Urinary bladder (tissue), 4 donors: Measurements from ENCODE around the gene FARS2. TPM values are rescaled to one million over a fixed set of nuclear protein-coding genes. Genes with fewer than 3 reads are reported as not detected.
"Not testable (repeated sequence)": the region's sequence is repeated elsewhere in the genome, so short reads cannot be mapped to it uniquely, and the experiment has no call there.

Experiments
- DNase-seq: peaks from one replicate; pipeline ENCODE4 v3.0.0-alpha.2; 2015; ENCODE audit errors: extremely low spot score
- H3K27ac ChIP-seq: one replicate; pipeline ENCODE4 v1.5.1; 2013; ENCODE audit warnings: low read depth, mild to moderate bottlenecking, moderate library complexity
- H3K36me3 ChIP-seq: one replicate; pipeline ENCODE4 v1.6.1; 2013; ENCODE audit warnings: mild to moderate bottlenecking, moderate library complexity; ENCODE audit not compliant: insufficient read depth
- H3K4me1 ChIP-seq: one replicate; pipeline ENCODE4 v1.6.1; 2013; ENCODE audit warnings: mild to moderate bottlenecking, moderate library complexity; ENCODE audit not compliant: insufficient read depth
- H3K4me3 ChIP-seq: one replicate; pipeline ENCODE4 v1.5.1; 2013; ENCODE audit warnings: low read depth, low read length
- WGBS: extraction: QIAGEN DNeasy Blood & Tissue Kit; methylation state at CpG from one replicate; pipeline ENCODE4 v1.1.7; 2013; 5-methylcytosine and 5-hydroxymethylcytosine counted together
- polyA plus RNA-seq: library from polyadenylated mRNA; stranded (reverse); fragments of 200-250 nt; gene quantifications from one replicate; pipeline ENCODE4 v1.2.3, GENCODE V29; 2013
- total RNA-seq: library from RNA; depleted of rRNA; stranded (reverse); fragments of >200 nt; gene quantifications from one replicate; pipeline ENCODE4 v1.2.3, GENCODE V29; 2014
- donor health status: healthy with polysubstance abuse.
- donor health status: healthy.

The FARS2 gene
- total and polyA plus RNA-seq, 2 donors, result 13.6 to 23.4 TPM

DNA sequence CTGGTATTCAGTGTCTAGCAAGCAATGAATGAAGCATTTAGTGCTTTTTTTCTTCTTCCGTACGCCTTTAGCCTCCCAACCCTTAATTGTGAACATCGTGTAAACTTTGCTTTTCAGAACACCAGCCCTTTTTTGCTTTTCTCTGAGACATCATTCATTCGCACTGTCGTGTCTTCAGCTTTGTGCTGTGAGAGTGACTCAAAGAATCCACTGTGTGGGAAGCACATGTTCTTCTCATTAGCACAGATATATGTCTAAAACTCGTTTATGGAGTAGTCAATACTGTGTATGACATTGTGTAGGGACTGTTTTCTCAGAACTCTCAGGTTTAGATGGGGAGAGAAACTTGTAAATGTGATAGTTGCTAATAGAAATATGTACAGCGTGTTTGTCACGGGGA is 279.1 kb downstream of the FARS2 start:
- Histone ChIP-seq H3K36me3 (peaks cover 1% of the 10 kb centered on the region), H3K27ac (no peak overlapping the region), H3K4me3 (no peak overlapping the region), H3K4me1 (no peaks in the 10 kb centered on the region)
- 86% methylated on average over 8 of the region's 8 CpGs for WGBS
- DNase-seq, result no peak

DNA sequence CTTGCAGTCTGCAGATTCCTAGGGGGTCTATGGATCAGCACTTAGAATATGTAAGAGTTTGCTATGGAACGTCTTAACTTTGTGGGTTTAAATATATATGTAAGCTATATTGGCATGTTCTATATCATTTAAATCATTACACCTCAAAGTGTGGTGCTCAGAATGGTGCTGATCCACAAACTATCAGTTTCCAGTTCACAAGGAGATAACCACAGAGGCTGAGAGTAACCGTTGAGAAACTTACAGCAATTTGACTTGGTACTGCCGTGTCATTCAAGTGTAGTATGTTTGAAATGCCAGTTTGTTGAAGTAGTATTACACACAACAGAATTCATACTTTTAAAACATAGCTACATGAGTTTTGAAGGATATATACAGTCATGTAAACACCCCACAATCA is 279.7 kb downstream of the FARS2 start:
- no peak overlapping the region for H3K27ac ChIP-seq
- no peaks in the 10 kb centered on the region for H3K4me1 ChIP-seq
- DNase-seq, result no peak
- peaks cover 1% of the 10 kb centered on the region for H3K36me3 ChIP-seq
- no peak overlapping the region for H3K4me3 ChIP-seq
- WGBS, result 77% methylated on average over 3 of the region's 3 CpGs

DNA sequence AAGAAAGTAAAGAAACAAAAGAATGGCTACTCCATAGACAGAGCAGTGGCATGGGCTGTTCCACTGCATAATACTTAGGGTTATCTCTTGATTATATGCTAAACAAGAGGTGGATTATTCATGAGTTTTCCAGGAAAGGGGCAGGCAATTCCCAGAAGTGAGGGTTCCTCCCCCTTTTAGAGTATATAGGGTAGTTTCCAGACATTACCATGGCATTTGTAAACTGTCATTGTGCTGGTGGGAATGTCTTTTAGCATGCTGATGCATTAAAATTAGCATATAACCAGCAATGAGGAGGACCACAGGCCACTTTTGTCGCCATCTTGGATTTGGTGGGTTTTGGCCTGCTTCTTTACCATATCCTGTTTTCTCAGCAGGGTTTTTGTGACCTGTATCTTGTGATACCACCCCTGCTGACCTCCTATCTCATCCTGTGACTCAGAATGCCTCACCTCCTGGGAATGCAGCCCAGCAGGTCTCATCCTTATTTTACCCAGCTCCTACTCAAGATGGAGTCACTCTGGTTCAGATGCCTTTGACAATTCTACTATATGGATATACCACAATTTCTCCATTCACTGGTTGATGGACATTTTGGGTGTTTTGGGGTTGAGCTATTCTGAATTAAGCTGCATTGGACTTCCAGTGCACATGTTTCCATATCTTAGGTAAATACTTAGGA is 280.6 kb downstream of the FARS2 start:
- H3K4me3 ChIP-seq, result no peak overlapping the region
- H3K36me3 ChIP-seq, result peaks cover 1% of the 10 kb centered on the region
- WGBS, result 97% methylated on average over 1 of the region's 1 CpG
- H3K27ac ChIP-seq, result no peak overlapping the region
- H3K4me1 ChIP-seq, result no peaks in the 10 kb centered on the region
- DNase-seq, result no peak

DNA sequence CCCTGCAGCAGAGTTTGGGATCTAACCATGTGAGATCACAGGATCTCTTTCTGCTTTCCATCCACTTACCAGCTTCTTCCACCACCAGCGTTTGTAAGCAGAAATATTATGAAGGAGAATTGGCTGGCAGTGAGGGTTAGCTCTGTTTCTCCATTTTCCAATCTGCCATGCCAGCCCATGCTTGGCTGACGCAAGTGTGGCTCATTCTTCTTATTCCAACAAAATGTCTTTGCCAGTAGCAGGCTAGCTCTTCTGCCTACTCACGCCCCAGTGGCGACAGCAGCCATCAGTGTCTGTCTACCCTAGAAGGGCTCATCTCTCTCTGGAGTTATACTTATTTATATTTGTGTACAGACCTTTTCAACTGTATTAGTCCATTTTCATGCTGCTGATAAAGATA is 286.2 kb downstream of the FARS2 start:
- 96% methylated on average over 4 of the region's 4 CpGs for WGBS

DNA sequence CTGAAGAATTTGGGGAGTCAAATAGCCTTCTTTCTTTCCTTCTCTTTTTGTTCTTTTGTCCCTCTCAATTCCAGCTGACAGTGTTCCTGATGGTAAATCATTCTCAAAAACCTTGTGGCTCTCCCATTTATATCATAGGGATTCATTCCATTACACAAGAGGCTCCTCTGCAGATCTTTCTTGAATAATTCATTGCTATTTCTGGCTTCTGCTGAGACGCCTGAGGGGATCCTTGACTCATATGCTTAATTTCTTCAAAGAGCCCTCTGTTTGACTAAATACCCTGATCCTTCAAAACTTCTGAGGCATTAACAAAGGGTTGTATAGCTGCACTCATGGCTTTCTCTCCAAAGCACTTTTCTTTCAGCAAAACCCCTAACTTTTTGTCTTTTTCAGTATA is 289.3 kb downstream of the FARS2 start:
- no peak for DNase-seq
- Histone ChIP-seq H3K4me1 (no peaks in the 10 kb centered on the region), H3K27ac (no peak overlapping the region), H3K4me3 (no peak overlapping the region), H3K36me3 (no peaks in the 10 kb centered on the region)
- WGBS, result 96% methylated on average over 1 of the region's 1 CpG

More for the DNA sequence above, 286.2 kb downstream of the FARS2 start:
- H3K4me3 ChIP-seq, result no peak overlapping the region
- H3K27ac ChIP-seq, result no peak overlapping the region
- no peaks in the 10 kb centered on the region for H3K4me1 ChIP-seq
- no peaks in the 10 kb centered on the region for H3K36me3 ChIP-seq
- DNase-seq, result no peak

DNA sequence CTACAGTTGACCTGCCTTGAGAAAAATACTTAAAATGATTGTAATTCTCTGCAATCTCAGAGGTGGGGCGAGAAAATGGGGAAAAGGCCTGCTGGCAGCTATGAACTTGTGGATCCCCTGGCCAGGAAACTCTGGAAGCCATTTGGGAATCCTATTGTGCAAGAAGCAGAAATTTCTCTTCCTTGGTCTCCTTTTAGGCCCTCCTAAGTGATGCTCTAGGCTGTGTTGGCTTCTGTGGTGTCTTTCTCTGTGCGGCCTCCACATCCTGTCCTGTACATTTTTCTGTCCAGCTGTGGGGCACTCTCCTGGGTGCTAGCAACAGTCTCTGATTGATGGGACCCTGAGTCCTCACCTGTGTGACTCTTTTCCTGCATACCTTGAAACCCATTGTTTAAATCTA is 290.9 kb downstream of the FARS2 start:
- H3K4me1 ChIP-seq, result no peaks in the 10 kb centered on the region

DNA sequence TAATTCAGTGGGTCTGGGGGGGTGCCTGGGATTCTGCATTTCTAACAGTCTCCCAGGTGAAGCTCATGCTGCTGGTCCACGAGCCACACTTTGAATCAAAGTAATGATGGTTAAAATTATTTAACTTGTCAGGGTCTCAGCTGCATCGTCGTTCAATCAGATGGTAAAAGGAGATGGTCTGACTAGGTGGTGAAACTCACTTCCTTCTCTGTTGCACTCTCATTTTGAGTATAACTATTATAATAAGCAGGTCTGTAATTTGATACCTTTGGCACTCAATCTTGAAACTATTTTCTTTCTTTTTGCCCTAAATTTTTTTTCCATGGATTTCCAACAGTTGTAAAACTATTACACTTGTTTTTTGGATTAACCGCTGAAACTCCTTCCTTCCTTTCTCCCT is 292.5 kb downstream of the FARS2 start:
- DNase-seq, result no peak
- WGBS, result 73% methylated on average over 4 of the region's 4 CpGs
- no peak overlapping the region for H3K4me3 ChIP-seq

More for the DNA sequence above, 290.9 kb downstream of the FARS2 start:
- 94% methylated on average over 2 of the region's 2 CpGs for WGBS
- no peak overlapping the region for H3K4me3 ChIP-seq
- H3K36me3 ChIP-seq, result no peaks in the 10 kb centered on the region
- H3K27ac ChIP-seq, result no peak overlapping the region
- no peak for DNase-seq

DNA sequence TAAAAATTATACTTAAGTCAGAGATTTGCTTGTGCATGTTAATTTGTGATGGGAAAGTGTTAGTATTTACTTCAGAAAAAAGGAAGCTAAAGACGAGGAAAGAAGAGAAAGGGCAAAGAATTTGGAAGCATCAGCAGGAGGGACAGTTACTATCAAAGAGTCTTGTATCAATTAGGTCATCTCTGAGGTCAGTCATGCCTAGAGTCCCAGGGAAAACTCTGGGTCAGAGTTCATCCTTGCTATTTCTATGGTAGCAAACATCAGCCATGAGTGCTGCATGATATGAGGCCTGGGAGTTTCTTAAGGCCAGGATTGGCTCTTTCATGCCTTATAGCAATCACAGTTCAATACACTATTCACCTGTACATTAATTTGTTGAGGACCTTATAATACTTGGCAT is 292.9 kb downstream of the FARS2 start:
- Histone ChIP-seq H3K4me1 (no peaks in the 10 kb centered on the region), H3K27ac (no peak overlapping the region), H3K36me3 (no peaks in the 10 kb centered on the region), H3K4me3 (no peak overlapping the region)
- 83% methylated on average over 1 of the region's 1 CpG for WGBS
- no peak for DNase-seq

More for the DNA sequence above, 292.5 kb downstream of the FARS2 start:
- no peaks in the 10 kb centered on the region for H3K4me1 ChIP-seq
- no peaks in the 10 kb centered on the region for H3K36me3 ChIP-seq
- no peak overlapping the region for H3K27ac ChIP-seq

DNA sequence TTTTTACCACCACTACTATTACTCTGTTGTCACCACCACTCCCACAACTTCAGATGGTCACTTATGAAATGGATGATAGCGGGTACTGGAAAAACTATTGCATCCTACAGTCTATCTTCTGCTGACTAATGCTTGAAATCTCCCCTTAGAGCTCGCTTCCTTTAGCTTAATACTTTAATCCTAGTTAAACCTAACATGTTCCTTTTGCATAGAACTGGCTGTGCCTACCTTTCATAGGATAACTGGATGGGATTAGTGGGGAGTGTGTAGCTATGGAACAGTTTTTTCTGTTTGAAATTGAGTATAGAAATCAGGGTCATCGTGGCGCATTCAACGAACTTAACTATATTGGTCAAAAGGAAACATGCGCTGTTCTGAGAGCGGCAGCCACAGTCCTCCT is 294.7 kb downstream of the FARS2 start:
- no peaks in the 10 kb centered on the region for H3K4me1 ChIP-seq
- H3K4me3 ChIP-seq, result no peak overlapping the region
- H3K36me3 ChIP-seq, result no peaks in the 10 kb centered on the region
- no peak for DNase-seq
- no peak overlapping the region for H3K27ac ChIP-seq
- 82% methylated on average over 7 of the region's 7 CpGs for WGBS

DNA sequence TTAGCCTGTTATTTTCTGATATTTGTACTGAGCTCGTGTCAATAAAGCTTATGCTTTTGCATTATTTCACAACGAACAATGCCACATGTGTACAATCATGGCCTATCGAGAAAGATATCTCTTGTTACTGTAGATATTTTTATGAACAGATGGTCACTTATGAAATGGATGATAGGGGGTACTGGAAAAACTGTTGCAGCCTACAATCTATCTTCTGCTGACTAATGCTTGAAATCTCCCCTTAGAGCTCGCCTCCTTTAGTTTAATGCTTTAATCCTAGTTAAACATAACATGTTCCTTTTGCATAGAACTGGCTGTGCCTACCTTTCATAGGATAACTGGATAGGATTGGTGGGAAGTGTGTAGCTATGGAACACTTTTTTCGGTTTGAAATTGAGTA is 296.2 kb downstream of the FARS2 start:
- H3K4me3 ChIP-seq, result no peak overlapping the region
- no peaks in the 10 kb centered on the region for H3K36me3 ChIP-seq
- H3K27ac ChIP-seq, result no peak overlapping the region
- WGBS, result 74% methylated on average over 5 of the region's 5 CpGs
- DNase-seq, result no peak
- H3K4me1 ChIP-seq, result no peaks in the 10 kb centered on the region

DNA sequence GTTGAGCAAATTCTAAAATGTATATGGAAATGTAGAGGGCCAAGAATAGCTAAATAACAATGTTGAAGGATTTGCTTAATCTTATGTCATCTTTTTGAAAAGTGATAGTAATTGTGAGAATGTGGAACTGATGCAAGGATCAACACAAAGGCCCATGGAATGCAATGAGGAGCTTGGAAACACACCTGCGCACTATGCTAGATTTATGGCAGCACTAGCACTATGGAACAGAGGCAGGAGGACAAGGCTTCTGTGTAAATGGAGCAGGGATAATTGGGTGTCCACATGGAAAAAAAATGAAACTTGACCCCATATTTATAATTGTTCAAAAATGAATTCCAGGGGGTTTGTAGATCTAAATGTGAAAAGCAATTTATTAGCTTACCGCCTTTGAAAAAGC is 298.3 kb downstream of the FARS2 start:
- H3K4me3 ChIP-seq, result no peak overlapping the region
- 98% methylated on average over 2 of the region's 2 CpGs for WGBS
- H3K36me3 ChIP-seq, result no peaks in the 10 kb centered on the region
- no peak for DNase-seq
- no peaks in the 10 kb centered on the region for H3K4me1 ChIP-seq
- no peak overlapping the region for H3K27ac ChIP-seq

DNA sequence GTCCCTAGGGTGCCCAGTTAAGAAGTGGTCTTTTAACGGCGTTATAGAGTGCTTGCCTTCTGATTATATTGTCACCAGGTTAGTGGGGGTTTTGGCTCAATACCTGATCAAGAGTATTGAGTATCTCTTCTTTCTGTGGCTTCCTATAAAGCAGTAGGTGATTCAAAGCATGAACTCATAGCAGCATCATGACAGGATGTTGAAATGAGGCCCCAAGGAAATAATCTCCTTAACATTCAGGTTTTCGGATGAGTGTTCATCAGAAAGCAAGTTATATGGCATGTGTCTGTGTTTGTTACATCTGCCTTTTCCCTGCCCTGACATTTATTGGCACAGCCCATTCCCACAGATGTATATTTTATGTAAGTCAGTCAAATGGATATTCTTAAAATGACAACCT is 301.0 kb downstream of the FARS2 start:
- Histone ChIP-seq H3K36me3 (no peaks in the 10 kb centered on the region), H3K4me3 (no peak overlapping the region), H3K4me1 (no peaks in the 10 kb centered on the region), H3K27ac (no peak overlapping the region)
- 65% methylated on average over 3 of the region's 3 CpGs for WGBS
- no peak for DNase-seq

DNA sequence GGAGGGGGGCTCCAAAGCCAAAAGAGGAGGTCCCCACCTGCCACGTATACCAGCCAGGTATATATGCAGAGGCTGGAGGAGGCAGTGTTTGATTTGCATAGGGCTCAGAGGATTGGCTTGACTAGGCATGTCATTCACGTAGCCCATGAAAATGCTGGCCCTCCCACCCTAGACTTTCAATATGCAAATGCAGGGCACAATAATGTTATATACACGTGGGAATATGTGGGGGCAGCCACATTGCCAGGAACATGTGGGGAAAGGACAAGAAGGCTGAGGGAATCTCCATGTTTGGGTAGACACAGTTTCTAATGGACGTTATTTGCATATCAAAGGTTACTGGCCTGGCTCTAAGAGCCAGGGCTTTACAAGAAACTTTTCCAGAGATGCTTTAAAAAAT is 301.8 kb downstream of the FARS2 start:
- Histone ChIP-seq H3K36me3 (no peaks in the 10 kb centered on the region), H3K4me1 (no peaks in the 10 kb centered on the region), H3K4me3 (no peak overlapping the region), H3K27ac (no peak overlapping the region)
- WGBS, result 87% methylated on average over 4 of the region's 4 CpGs
- no peak for DNase-seq

DNA sequence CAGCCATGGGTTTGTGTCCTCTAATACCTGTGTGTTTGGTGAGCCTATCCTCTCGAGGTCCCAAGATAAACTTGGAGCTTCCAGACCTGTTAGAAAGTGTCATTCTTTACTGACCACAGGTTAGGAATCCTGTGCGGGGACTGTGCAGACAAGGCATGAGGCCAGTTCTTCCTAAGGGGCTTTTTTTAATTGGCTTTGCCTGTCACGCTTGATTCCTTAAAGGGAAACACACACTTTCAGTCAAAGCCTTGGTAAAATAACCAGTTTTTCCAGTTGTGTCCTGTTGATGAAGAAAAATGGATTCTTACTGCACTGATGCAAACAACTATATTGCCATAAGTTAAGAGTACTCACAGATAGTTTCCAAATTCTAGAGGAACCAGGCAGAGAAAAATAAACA is 303.4 kb downstream of the FARS2 start:
- not testable (repeated sequence) for H3K4me3 ChIP-seq, H3K36me3 ChIP-seq, H3K4me1 ChIP-seq, H3K27ac ChIP-seq, DNase-seq
- WGBS, result 65% methylated on average over 3 of the region's 3 CpGs

DNA sequence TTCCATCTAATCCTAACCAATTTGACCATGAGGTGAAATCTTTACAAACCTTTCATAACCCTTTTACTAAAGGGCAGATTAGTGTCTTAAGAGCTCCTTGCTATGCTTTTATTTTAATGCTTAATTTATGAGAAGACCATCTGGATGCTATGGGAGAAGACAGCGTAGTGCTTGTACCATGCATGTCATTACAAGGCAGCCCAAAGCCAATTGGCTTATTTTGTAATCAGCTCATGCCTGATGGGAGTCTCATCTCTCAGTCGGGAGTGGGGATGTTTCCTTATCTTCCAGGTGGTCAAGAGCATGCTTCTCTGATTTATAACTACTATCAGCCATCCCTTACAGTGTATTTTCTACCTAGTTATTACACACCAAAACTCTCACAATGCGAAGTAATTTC is 304.7 kb downstream of the FARS2 start:
- H3K36me3 ChIP-seq, result no peaks in the 10 kb centered on the region
- no peak overlapping the region for H3K27ac ChIP-seq
- no peak for DNase-seq
- WGBS, result 78% methylated on average over 3 of the region's 3 CpGs
- no peaks in the 10 kb centered on the region for H3K4me1 ChIP-seq
- H3K4me3 ChIP-seq, result no peak overlapping the region
